MCF 10A (cell line): ENCODE measurements around the gene TNFRSF9. TPM values are rescaled to one million over a fixed set of nuclear protein-coding genes. Genes with fewer than 3 reads are reported as not detected.
A peak's percentile ranks its signal among the peaks of the same experiment; 100 is the strongest.

Source experiments
- BruUV-seq: library from RNA; stranded (reverse); fragments of 400-500 nt; replicated peaks from 2 replicates; lab custom pipeline; 2021; lab: Mats Ljungman, UMichigan
- CTCF ChIA-PET: fragments of 300-600 bp; sonication (Branson Sonifier 250); formaldehyde crosslinking; extraction: SDS; loops from one replicate; lab custom pipeline; 2021; ENCODE audit warnings: antibody characterized with exemption, inconsistent platforms; lab: Yijun Ruan, JAX
- POLR2A ChIA-PET: fragments of 300-600, 350-650 bp; sonication (Branson Sonifier 250); formaldehyde crosslinking; extraction: SDS; loops from one replicate; lab custom pipeline; 2020; ENCODE audit warnings: antibody characterized with exemption, inconsistent platforms; lab: Yijun Ruan, JAX
- DNase-seq: peaks from one replicate; pipeline ENCODE4 v3.0.0-alpha.2; 2018; ENCODE audit not compliant: unreplicated experiment
- H3K27ac Mint-ChIP-seq: one replicate; pipeline ENCODE4 v1.8.0; 2022; ENCODE audit warnings: mild to moderate bottlenecking, low read depth, mixed read lengths; ENCODE audit not compliant: unreplicated experiment
- H3K27me3 Mint-ChIP-seq: one replicate; pipeline ENCODE4 v1.8.0; 2022; ENCODE audit warnings: mixed read lengths; ENCODE audit not compliant: insufficient read depth, unreplicated experiment
- H3K36me3 Mint-ChIP-seq: one replicate; pipeline ENCODE4 v1.8.0; 2022; ENCODE audit warnings: mild to moderate bottlenecking, moderate library complexity, mixed read lengths; ENCODE audit not compliant: insufficient read depth, unreplicated experiment
- H3K4me1 Mint-ChIP-seq: one replicate; pipeline ENCODE4 v1.8.0; 2022; ENCODE audit warnings: mixed read lengths; ENCODE audit not compliant: insufficient read depth, unreplicated experiment
- H3K4me3 Mint-ChIP-seq: one replicate; pipeline ENCODE4 v1.8.0; 2022; ENCODE audit warnings: mild to moderate bottlenecking, moderate library complexity, mixed read lengths; ENCODE audit not compliant: unreplicated experiment
- H3K9me3 Mint-ChIP-seq: one replicate; pipeline ENCODE4 v1.8.0; 2022; ENCODE audit warnings: mixed read lengths; ENCODE audit not compliant: unreplicated experiment
- CTCF ChIP-seq: fragments of 200-600 bp; IDR thresholded peaks from one replicate; pipeline ENCODE4 v1.8.0; 2022; ENCODE audit warnings: antibody characterized with exemption, mild to moderate bottlenecking; ENCODE audit not compliant: unreplicated experiment
- intact Hi-C: fragments of 100-400 bp; cut with micrococcal nuclease; formaldehyde crosslinking; loops from 2 replicates; pipeline ENCODE4 v1.14.1; 2022
- total RNA-seq: library from RNA; stranded (reverse); gene quantifications from 2 replicates; pipeline ENCODE4 v1.2.3, GENCODE V29; 2022

TNFRSF9 gene
- total RNA-seq, 1 experiment from 2014 or later, result 0.98 TPM

- no TSS peak for BruUV-seq
- ChIA-PET CTCF (interaction anchor here (0.7 to 2.2 kb wide), 3 partner anchors 12 to 364 kb away, joined by 4 to 12 read pairs (median 5); no protein-coding TSS in a partner anchor), POLR2A (interaction anchor here (0.9 to 2.7 kb wide), 5 partner anchors 14 to 327 kb away, joined by 3 to 12 read pairs (median 7); no protein-coding TSS in a partner anchor)
- Mint-ChIP-seq H3K4me1 (peaks cover 14% of the 10 kb centered on the region), H3K27me3 (no peaks in the 10 kb centered on the region), H3K27ac (no peak overlapping the region), H3K36me3 (peaks cover 52% of the 10 kb centered on the region), H3K4me3 (no peak overlapping the region), H3K9me3 (peaks cover 10% of the 10 kb centered on the region)
- no peak for DNase-seq
- TF ChIP-seq CTCF, result no peak
- intact Hi-C loops, result no loop called here
Measured at GRCh38 chr1:7987528-7987927, 46.9 kb upstream of the TNFRSF9 start.

DNA sequence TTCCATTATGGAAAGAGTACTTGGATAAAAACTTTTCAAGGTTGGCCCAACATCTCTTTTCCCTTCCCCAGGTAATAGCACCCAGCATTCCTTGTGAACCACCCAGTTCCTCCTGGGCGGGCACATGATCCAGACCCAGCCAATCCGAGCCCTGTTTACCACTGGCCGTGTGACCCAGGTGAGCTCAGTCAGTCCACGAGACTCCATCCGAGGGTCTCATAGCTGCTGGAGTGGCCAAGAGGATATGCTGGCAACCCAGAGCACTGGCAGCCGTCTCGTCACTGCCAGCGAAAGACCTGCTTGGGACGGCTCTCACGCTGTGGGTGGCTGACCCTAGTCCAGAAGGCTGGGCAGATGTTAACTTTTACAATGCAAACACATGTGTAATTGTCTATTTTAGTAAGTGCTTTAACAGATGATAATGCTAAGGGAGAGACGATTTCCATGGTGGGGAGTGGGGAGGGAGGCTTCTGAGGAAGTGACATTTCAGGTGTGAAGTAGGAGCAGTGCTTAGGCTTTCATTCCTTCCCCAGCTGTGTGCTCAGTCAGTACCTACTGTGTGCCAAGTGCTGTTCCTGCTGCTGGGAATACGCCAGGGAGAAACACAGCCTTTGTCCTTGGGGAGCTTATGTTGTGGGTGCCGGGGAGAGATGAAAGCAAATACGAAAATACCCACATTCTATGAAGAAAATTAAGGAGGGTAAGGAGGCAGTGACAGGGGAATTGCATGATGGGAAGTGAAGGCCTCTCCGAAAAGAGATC is 45.4 kb upstream of the TNFRSF9 start:
- ChIA-PET POLR2A (interaction anchor here (0.6 to 1.2 kb wide), 4 partner anchors 14 to 640 kb away, joined by 3 read pairs; no protein-coding TSS in a partner anchor), CTCF (interaction anchor here (1.2 to 3.9 kb wide), 3 partner anchors 10 to 330 kb away, joined by 3 to 49 read pairs (median 8); no protein-coding TSS in a partner anchor)
- Mint-ChIP-seq H3K4me1 (peaks cover 18% of the 10 kb centered on the region), H3K9me3 (peaks cover 10% of the 10 kb centered on the region), H3K36me3 (peaks cover 60% of the 10 kb centered on the region), H3K4me3 (no peak overlapping the region), H3K27ac (peak overlapping the region; percentile 3), H3K27me3 (no peaks in the 10 kb centered on the region)
- intact Hi-C loops, result no loop called here
- DNase-seq, result no peak
- TF ChIP-seq CTCF, result no peak
- BruUV-seq, result no TSS peak

- Mint-ChIP-seq H3K4me3 (no peak overlapping the region), H3K4me1 (peaks cover 13% of the 10 kb centered on the region), H3K9me3 (peaks cover 1% of the 10 kb centered on the region), H3K36me3 (peaks cover 72% of the 10 kb centered on the region), H3K27ac (no peak overlapping the region), H3K27me3 (no peaks in the 10 kb centered on the region)
- intact Hi-C loops, result loop anchor here (5.0 kb wide), 2 partner anchors 32 to 252 kb away; no protein-coding TSS in a partner anchor
- ChIA-PET CTCF (interaction anchor here (0.6 to 5.1 kb wide), 9 partner anchors 9 to 680 kb away, joined by 3 to 49 read pairs (median 4); no protein-coding TSS in a partner anchor), POLR2A (interaction anchor here (0.8 to 5.8 kb wide), 6 partner anchors 10 to 33 kb away, joined by 3 to 35 read pairs (median 4); partner anchors contain the start of gene PARK7)
- TF ChIP-seq CTCF, result no peak
- DNase-seq, result no peak
- no TSS peak for BruUV-seq
Measured at GRCh38 chr1:7984811-7985210, 44.2 kb upstream of the TNFRSF9 start.
